ENCODE measurements around the gene TMEM219.

DNA sequence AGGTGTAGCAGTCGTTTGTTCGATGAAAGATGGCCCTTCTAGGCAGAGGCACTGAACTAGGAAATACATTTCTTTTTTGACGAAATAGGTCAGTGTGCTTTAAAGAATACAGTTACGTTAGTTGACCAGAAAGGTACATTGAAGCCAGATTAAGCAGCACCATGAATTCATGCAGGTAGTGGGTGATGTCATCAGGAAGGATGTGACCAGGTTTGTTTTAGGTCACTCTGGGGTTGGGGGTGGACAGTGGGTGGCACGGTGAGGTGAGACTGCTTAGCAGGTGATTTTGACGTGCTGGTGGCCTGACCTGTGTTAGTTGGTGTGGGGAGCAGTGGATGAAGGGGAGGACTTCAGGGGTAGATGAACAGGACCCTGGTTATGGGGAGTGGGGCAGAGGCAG is 37.7 kb downstream of the TMEM219 start:
- no peak for TF ChIP-seq POLR2A (IDR thresholded peaks at IDR 0.05)
- TF ChIP-seq, protein P1, sequence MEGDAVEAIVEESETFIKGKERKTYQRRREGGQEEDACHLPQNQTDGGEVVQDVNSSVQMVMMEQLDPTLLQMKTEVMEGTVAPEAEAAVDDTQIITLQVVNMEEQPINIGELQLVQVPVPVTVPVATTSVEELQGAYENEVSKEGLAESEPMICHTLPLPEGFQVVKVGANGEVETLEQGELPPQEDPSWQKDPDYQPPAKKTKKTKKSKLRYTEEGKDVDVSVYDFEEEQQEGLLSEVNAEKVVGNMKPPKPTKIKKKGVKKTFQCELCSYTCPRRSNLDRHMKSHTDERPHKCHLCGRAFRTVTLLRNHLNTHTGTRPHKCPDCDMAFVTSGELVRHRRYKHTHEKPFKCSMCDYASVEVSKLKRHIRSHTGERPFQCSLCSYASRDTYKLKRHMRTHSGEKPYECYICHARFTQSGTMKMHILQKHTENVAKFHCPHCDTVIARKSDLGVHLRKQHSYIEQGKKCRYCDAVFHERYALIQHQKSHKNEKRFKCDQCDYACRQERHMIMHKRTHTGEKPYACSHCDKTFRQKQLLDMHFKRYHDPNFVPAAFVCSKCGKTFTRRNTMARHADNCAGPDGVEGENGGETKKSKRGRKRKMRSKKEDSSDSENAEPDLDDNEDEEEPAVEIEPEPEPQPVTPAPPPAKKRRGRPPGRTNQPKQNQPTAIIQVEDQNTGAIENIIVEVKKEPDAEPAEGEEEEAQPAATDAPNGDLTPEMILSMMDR (IDR thresholded peaks at IDR 0.05): no peak
